K562 (cell line): Measurements from ENCODE around the gene RNF150. TPM values are rescaled to one million over a fixed set of nuclear protein-coding genes. Genes with fewer than 3 reads are reported as not detected.

Source experiments
- ATAC-seq: fragments of 200-7000 bp; cut with Tn5 transposase; 3 replicates; pipeline ENCODE4 v1.9.1; 2020; ENCODE audit warnings: moderate library complexity
- BruUV-seq: library from RNA; stranded (reverse); fragments of 400-500 nt; replicated peaks from 2 replicates; lab custom pipeline; 2021; lab: Mats Ljungman, UMichigan
- CTCF ChIA-PET: fragments of 300-600 bp; formaldehyde crosslinking; extraction: SDS; loops from one replicate; lab custom pipeline; 2021; ENCODE audit warnings: low intra/inter-chr PET ratio; lab: Yijun Ruan, JAX
- POLR2A ChIA-PET: fragments of 300-600, 350-650 bp; sonication (Branson Sonifier 250); formaldehyde crosslinking; extraction: SDS; loops from one replicate; lab custom pipeline; 2021; ENCODE audit warnings: antibody characterized with exemption, inconsistent platforms; lab: Yijun Ruan, JAX
- DNase-seq, 4 experiments: peaks; one replicate each; pipeline versions ENCODE4 v3.0.0 to v3.0.0-alpha.2; 2011 to 2018; ENCODE audit warnings: low spot score in 3 of 4, mixed read lengths in 3 of 4; ENCODE audit errors: extremely low read depth in 1 of 4
- FAIRE-seq: peaks from 2 replicates; lab custom pipeline; 2011; peaks lifted over from hg19 to GRCh38; lab: Jason Lieb, UNC
- H2AFZ ChIP-seq: 2 replicates; pipeline ENCODE4 v1.6.0; 2011; ENCODE audit warnings: low read depth, low read length, control low read depth, inconsistent platforms
- H3K27ac ChIP-seq: fragments of 200-600 bp; 3 replicates; pipeline ENCODE4 v1.8.0; 2011; ENCODE audit warnings: low read depth, mild to moderate bottlenecking, control low read depth, inconsistent platforms, low read length, moderate library complexity, mixed read lengths; ENCODE audit errors: extremely low read depth
- H3K27me3 ChIP-seq, 2 experiments: fragments of 300-600 bp in 1 of 2; 2 replicates in 1 of 2; 3 replicates in 1 of 2; pipeline versions ENCODE4 v1.6.0 to v1.8.0; 2011; ENCODE audit warnings: inconsistent platforms in 2 of 2, low read length in 2 of 2, mild to moderate bottlenecking in 1 of 2, mixed read lengths in 1 of 2, moderate library complexity in 1 of 2; ENCODE audit not compliant: control insufficient read depth in 2 of 2, insufficient read depth in 2 of 2
- H3K36me3 ChIP-seq: fragments of 300-600 bp; 3 replicates; pipeline ENCODE4 v1.8.0; 2011; ENCODE audit warnings: mild to moderate bottlenecking, low read length, inconsistent platforms; ENCODE audit not compliant: control insufficient read depth, insufficient read depth
- H3K4me1 ChIP-seq, 2 experiments: fragments of 200-600 bp in 1 of 2; replicated peaks in 1 of 2; 2 replicates in 1 of 2; 3 replicates in 1 of 2; pipeline versions ENCODE4 v1.5.1 to v1.8.0; 2011; ENCODE audit warnings: inconsistent platforms in 2 of 2, low read length in 2 of 2, mild to moderate bottlenecking in 1 of 2, mixed read lengths in 1 of 2, moderate library complexity in 1 of 2; ENCODE audit not compliant: control insufficient read depth in 2 of 2, insufficient read depth in 2 of 2
- H3K4me2 ChIP-seq: 2 replicates; pipeline ENCODE4 v1.6.1; 2011; ENCODE audit warnings: low read length, control low read depth, inconsistent platforms, mixed read lengths; ENCODE audit not compliant: insufficient read depth
- H3K4me3 ChIP-seq: fragments of 200-600 bp; sonication (generic), shearing (Covaris generic); 2 replicates; pipeline ENCODE4 v1.5.1; 2016; ENCODE audit warnings: control low read depth, inconsistent platforms
- H3K79me2 ChIP-seq: fragments of 200-600 bp; 3 replicates; pipeline ENCODE4 v1.8.0; 2011; ENCODE audit warnings: low read length, inconsistent platforms; ENCODE audit not compliant: control insufficient read depth, insufficient read depth
- H3K9ac ChIP-seq, 2 experiments: 2 replicates each; pipeline versions ENCODE4 v1.6.0 to v1.6.1; 2011; ENCODE audit warnings: low read depth in 2 of 2, low read length in 2 of 2, control low read depth in 1 of 2, inconsistent platforms in 1 of 2, mild to moderate bottlenecking in 1 of 2, mixed read lengths in 1 of 2; ENCODE audit not compliant: insufficient read depth in 1 of 2
- H3K9me1 ChIP-seq: one replicate; pipeline ENCODE4 v1.6.0; 2011; ENCODE audit warnings: inconsistent platforms, mild to moderate bottlenecking, low read length, moderate library complexity; ENCODE audit not compliant: control insufficient read depth, insufficient read depth
- H3K9me3 ChIP-seq: replicated peaks from 2 replicates; pipeline ENCODE4 v1.5.1; 2011; ENCODE audit warnings: low read depth, low read length, inconsistent platforms; ENCODE audit not compliant: control insufficient read depth, insufficient read depth
- H4K20me1 ChIP-seq: replicated peaks from 2 replicates; pipeline ENCODE4 v1.6.1; 2011; ENCODE audit warnings: low read length, inconsistent platforms, mixed read lengths; ENCODE audit not compliant: control insufficient read depth, insufficient read depth
- MAFK ChIP-seq: IDR thresholded peaks from 2 replicates; pipeline ENCODE4 v1.6.1; 2011; ENCODE audit warnings: low read length, improper control_type of control experiment
- RCOR1 ChIP-seq, 2 experiments: IDR thresholded peaks; 2 replicates each; pipeline ENCODE4 v1.6.1; 2012; ENCODE audit warnings: low read depth in 2 of 2, low read length in 2 of 2, borderline replicate concordance in 1 of 2, improper control_type of control experiment in 1 of 2
- RERE ChIP-seq: sonication (generic); formaldehyde crosslinking; IDR thresholded peaks from 2 replicates; pipeline ENCODE4 v1.8.0; 2023; ENCODE audit warnings: missing genetic modification reagents, mild to moderate bottlenecking, borderline replicate concordance
- STAT5A ChIP-seq: IDR thresholded peaks from 2 replicates; pipeline ENCODE4 v1.6.1; 2012; ENCODE audit warnings: low read length, inconsistent platforms, borderline replicate concordance
- ZFX ChIP-seq: sonication (generic); formaldehyde crosslinking; IDR thresholded peaks from 2 replicates; pipeline ENCODE4 v1.8.0; 2022; ENCODE audit warnings: mild to moderate bottlenecking, missing genetic modification reagents, moderate library complexity
- ZNF444 ChIP-seq: fragments of 250-450 bp; sonication (Bioruptor Pico); IDR thresholded peaks from 2 replicates; pipeline ENCODE4 v1.4.0; 2020; ENCODE audit warnings: mild to moderate bottlenecking, moderate library complexity
- WGBS: fragments of 100-300 bp; shearing (Covaris generic); methylation state at CpG from one replicate; pipeline ENCODE4 v1.1.6; 2016; ENCODE audit warnings: low coverage, mixed read lengths; ENCODE audit not compliant: insufficient coverage; ENCODE audit errors: missing lambda C conversion rate; 5-methylcytosine and 5-hydroxymethylcytosine counted together
- in situ Hi-C: fragments of 300-500 bp; cut with MboI; formaldehyde crosslinking; loops from 4 replicates; pipeline ENCODE4 v1.15.0; 2018; ENCODE audit warnings: inconsistent platforms, mixed read lengths
- intact Hi-C: fragments of 100-400 bp; cut with micrococcal nuclease; formaldehyde crosslinking; loops from 2 replicates; pipeline ENCODE4 v1.14.2; 2022
- polyA plus RNA-seq, 8 experiments: library from polyadenylated mRNA; depleted of rRNA in 4 of 8; stranded (reverse) in 5 of 8; unstranded in 3 of 8; fragments of >200 nt; fragmentation: Nextera tagmentation in 2 of 8; fragmentation: Illumina TruSeq in 1 of 8; extraction: Ambion mirVana in 2 of 8; extraction: Trizol in 1 of 8; gene quantifications; 2 replicates each; pipeline versions ENCODE4 v1.2.1 to v1.2.3, GENCODE V29; 2011 to 2014; ENCODE audit warnings: inconsistent platforms in 1 of 8, missing spikeins in 1 of 8
- total RNA-seq, 7 experiments: library from RNA; depleted of rRNA in 6 of 7; stranded (reverse); fragments of >200 nt in 6 of 7; fragmentation: Illumina TruSeq in 2 of 7; extraction: Trizol in 2 of 7; gene quantifications; 2 replicates each; pipeline versions ENCODE4 v1.2.1 to v1.2.3, GENCODE V29; 2011 to 2021; ENCODE audit warnings: low replicate concordance in 1 of 7
- TF ChIP-seq, protein P1 (sequence below): fragments of 450-650 bp; IDR thresholded peaks from 2 replicates; pipeline ENCODE4 v1.6.1; 2014; ENCODE audit warnings: low read depth, mild to moderate bottlenecking, moderate library complexity, borderline replicate concordance
- TF ChIP-seq, protein P2 (sequence below): fragments of 200-800 bp; sonication (Bioruptor generic); IDR thresholded peaks from 2 replicates; pipeline ENCODE4 v1.6.1; 2017; ENCODE audit warnings: missing genetic modification characterization, missing compliant biosample characterization

RNF150 gene
- total and polyA plus RNA-seq, 9 of the 15 experiments (the other 6 are each of a cell fraction or from before 2014, with no cell fraction given): 0.09 TPM; not detected in 8

DNA sequence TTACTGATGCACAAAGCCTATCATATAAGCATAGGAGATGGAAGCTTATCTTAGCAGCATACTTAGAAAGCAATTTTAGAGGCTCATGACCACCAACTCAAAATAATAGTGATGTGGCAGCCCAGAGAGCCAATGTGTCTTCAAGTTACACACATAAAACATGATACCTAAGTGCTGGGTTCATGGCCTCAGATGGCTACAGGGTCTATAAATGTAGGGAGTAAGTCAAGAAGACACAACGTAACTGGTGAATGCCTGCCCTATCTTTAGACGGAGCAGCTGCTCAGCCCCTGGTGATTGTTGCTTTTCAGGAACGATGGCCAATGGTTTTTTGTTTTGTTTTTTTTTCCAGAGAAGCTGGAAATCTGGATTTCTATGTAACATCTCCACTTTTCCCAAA is 42.8 kb downstream of the RNF150 start:
- H3K9me3 ChIP-seq: no peaks in the 10 kb centered on the region
- no peak overlapping the region for H3K4me3 ChIP-seq
- DNase-seq: no peak
- FAIRE-seq: no peak
- H3K27me3 ChIP-seq: no peaks in the 10 kb centered on the region
- H4K20me1 ChIP-seq: no peaks in the 10 kb centered on the region
- H3K36me3 ChIP-seq: no peaks in the 10 kb centered on the region
- 0% methylated on average over 3 of the region's 3 CpGs for WGBS
- CTCF ChIA-PET: no interaction called here
- BruUV-seq: no TSS peak
- no peaks in the 10 kb centered on the region for H3K4me1 ChIP-seq
- in situ Hi-C loops (no loop called here), intact Hi-C loops (no loop called here)
- POLR2A ChIA-PET: no interaction called here
- H3K27ac ChIP-seq: no peak overlapping the region
- H3K4me2 ChIP-seq: no peak overlapping the region
- no peak overlapping the region for H3K9ac ChIP-seq
- H3K9me1 ChIP-seq: no peaks in the 10 kb centered on the region
- H2AFZ ChIP-seq: no peak overlapping the region
- no peak for ATAC-seq
- no peaks in the 10 kb centered on the region for H3K79me2 ChIP-seq
- TF ChIP-seq STAT5A: no peak
- TF ChIP-seq ZNF444 (CRISPR knock-in tag): no peak
- no peak for TF ChIP-seq RERE (CRISPR knock-in tag)
- TF ChIP-seq, protein P1, sequence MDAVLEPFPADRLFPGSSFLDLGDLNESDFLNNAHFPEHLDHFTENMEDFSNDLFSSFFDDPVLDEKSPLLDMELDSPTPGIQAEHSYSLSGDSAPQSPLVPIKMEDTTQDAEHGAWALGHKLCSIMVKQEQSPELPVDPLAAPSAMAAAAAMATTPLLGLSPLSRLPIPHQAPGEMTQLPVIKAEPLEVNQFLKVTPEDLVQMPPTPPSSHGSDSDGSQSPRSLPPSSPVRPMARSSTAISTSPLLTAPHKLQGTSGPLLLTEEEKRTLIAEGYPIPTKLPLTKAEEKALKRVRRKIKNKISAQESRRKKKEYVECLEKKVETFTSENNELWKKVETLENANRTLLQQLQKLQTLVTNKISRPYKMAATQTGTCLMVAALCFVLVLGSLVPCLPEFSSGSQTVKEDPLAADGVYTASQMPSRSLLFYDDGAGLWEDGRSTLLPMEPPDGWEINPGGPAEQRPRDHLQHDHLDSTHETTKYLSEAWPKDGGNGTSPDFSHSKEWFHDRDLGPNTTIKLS: no peak
- TF ChIP-seq MAFK: no peak
- TF ChIP-seq, protein P2, sequence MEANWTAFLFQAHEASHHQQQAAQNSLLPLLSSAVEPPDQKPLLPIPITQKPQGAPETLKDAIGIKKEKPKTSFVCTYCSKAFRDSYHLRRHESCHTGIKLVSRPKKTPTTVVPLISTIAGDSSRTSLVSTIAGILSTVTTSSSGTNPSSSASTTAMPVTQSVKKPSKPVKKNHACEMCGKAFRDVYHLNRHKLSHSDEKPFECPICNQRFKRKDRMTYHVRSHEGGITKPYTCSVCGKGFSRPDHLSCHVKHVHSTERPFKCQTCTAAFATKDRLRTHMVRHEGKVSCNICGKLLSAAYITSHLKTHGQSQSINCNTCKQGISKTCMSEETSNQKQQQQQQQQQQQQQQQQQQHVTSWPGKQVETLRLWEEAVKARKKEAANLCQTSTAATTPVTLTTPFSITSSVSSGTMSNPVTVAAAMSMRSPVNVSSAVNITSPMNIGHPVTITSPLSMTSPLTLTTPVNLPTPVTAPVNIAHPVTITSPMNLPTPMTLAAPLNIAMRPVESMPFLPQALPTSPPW (CRISPR knock-in tag): no peak
- no peak for TF ChIP-seq ZFX (CRISPR knock-in tag)
- no peak for TF ChIP-seq RCOR1 (IDR thresholded peaks at IDR 0.05; ENCODE audit: borderline replicate concordance in 1 of 2, low read depth in 2 of 2, low read length in 2 of 2)
